H4 (cell line): Measurements from ENCODE around the gene F12. TPM values are rescaled to one million over a fixed set of nuclear protein-coding genes. Genes with fewer than 3 reads are reported as not detected.

ENCODE experiments used
- DNase-seq: peaks from one replicate; pipeline ENCODE4 v3.0.0-alpha.2; 2015; ENCODE audit warnings: low spot score
- total RNA-seq: library from RNA; depleted of rRNA; stranded (reverse); fragments of >200 nt; shearing (Covaris generic); gene quantifications from 2 replicates; pipeline ENCODE4 v1.2.3, GENCODE V29; 2014; rRNA removed

Gene F12
- 5.8 and 7.3 TPM in 2 replicates for total RNA-seq

DNA sequence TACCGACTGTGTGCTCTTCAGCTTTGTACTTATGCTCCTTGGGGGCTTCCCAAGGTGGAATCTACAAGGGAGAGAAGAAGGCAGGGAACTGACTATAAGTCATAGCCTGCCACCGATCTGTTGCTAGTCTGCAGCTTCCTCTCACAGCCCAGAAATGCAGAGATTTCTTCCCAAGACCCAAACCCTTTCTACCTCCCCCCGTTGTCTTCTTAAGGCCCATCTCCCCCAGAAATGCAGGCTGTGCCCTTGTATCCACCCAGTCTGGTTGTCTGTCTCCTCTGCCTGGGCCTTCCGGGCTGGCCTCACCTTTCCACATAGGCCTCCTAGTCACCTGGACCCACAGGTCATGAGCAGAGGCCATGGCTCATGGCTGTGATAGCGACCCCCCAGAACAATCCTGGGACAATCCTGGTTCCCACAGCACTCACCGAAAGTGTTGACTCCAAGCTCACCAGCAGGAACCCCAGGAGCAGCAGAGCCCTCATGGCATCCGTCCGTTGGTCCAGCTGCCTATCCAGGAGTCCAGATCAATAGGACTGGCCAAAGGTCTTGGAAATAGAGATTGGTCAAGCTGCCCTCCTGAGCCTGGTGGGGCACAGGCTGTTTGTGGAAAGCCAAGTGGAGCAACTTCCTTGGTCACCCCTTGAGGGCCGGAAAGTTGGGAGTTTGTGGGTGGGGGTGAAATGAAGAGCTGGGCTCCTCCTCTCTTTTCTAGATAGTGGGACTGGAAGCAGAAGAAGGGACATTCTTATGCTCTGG, at the start of gene F12:
F12 (minus strand) TSS at position 522 of the 759 bp plus-strand sequence; CDS start at position 485, 37 bp downstream.
- DNase-seq = no peak

DNA sequence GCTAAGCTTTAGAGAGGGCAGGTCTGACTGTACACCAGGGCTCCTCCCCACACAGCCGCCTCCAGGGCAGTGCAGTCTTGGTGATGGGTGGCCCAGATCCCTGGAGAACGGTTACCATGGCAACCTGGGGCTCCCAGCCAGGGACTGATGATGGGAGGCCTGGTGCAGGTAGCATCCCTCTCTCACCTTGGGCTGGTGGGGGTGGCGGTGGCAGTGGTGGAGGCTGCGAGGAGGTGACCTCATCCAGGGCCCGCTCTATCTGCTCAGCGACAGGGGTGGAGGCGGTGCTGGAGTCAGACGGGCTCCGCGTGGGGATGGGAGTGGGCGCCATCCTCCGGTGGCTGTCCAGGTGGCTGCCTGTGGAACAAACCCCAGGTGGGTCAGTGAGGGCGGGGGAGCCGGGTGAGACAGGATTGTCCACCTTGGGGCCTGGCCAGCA, 49.6 kb upstream of the F12 start:
- DNase-seq = no peak

DNA sequence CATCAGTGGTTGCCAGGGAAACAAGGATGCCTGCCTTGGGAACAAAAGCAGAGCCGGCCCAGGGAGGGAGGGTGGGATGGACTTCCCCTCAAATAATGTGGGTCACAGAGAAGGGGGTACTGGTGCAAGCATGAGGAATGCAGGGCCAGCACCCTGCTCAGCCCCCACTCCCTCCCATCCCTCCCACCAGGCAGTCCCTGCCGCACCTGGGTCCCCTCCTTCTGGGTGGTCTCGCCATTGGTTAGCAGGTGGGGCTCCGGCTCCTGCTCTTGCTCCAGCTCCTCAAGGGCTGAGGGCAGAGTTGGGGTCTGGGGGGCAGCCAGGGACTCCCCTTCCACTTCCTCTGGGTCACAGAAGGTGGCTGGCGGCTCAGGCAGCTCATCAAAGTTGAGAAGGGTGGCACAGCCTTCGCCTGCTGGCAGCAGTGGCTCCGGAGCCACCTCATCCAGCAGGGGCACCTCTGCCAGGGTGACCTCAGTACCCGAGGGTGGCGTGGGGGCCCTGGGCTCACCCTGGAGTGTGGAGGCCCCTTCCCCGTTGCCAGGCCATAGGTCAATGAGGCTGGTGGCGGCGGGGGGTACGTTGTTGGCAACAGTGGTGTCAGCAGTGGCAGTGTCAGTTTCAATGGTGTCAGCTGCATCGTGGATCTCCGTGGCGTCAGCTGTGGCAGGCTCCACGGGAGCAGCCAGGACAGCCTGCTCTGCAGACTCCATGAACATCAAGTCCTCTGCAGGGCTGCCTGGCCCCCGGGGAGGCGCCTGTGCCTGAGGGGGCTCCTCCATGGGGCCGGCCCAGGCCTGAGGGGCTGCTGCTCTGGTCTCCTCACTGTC, 48.7 kb upstream of the F12 start:
- no peak for DNase-seq

DNA sequence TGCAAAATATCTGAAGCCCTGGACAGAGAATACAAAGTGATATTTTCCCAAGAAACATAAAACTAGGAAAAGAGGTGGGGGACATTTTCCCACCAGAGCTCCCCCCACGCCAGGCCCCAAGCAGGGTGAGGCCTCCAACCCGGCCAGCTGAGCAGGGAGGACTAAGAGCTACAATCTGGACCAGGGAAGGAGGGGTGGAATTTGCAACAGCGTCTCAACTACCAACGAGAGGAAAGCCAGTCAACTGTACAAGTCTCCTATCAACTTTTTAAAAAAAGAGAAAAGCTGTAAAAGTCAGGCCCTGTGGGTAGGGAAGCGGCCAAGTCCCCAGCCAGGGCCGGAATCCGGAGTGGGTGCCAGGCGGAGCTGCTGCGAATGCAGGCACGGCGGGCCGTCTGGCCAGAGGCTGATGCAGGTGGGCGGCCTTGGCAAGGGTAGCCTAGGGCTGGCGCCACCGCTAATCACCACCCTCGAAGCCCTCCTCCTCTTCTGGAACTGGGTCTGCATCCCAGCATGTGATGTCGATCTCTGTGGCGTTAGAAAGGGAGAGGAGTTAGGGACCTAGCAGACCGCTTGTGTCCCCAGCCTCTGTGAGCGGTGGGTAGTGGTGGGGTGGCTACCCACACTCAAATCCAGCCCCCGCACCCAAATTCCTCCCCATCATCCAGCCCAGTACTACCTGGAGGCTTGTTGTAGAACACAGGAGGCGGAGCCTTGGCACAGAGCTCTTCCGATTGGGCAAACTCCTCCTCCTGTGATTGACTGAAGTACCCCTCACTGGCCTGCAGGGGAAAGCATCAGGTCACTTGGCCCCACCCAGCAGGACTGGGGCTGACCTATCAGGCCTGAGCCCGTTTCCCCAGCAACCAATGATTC, 47.9 kb upstream of the F12 start:
- DNase-seq = peak; percentile 99

DNA sequence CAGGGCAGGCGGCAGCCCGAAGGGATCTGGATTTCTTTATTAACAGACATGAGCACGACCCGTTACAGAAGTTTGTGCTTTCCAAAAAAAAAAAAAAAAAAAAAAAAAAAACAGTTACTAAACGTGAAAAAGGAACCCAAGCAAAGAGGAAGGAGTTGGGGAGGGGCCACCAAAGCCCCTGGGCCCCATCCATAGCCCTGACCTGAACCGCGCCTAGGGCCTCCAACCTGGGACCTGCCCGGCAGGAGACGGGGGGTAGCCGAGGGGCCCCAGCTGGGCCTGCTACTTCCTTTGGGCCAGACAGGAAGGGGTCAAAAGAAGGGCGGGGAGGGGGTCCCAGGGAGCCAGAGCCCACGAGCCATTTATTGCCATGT, 47.2 kb upstream of the F12 start:
- DNase-seq = no peak

DNA sequence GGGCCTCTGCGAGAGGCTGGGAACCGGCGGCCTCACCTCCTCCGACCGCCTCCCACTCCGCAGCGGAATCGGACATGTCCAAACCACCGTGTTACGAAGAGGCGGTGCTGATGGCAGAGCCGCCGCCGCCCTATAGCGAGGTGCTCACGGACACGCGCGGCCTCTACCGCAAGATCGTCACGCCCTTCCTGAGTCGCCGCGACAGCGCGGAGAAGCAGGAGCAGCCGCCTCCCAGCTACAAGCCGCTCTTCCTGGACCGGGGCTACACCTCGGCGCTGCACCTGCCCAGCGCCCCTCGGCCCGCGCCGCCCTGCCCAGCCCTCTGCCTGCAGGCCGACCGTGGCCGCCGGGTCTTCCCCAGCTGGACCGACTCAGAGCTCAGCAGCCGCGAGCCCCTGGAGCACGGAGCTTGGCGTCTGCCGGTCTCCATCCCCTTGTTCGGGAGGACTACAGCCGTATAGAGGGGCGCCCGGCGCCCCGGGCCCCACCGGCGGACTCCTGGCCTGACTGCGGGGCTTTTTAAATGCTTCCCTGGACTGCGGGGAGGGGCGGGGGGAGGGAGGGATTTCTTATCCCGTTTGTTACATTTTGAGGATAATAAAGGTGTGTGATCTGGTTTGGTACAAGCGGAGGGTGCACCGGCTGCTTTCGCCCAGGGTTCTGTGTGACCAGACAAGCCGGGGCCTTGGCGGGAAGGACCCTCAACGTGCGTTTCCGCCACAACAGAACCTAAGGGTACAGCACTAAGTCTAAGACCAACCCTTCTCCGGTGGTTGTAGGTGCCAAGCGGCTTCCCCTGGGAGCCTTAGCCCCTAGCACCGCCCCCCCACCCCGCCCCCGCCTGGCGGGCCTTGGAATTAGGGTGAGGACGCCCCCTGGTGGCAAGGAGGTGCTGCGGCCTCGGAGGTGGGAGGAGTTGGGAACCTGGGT, 46.6 kb upstream of the F12 start:
- peak; percentile 86 for DNase-seq

DNA sequence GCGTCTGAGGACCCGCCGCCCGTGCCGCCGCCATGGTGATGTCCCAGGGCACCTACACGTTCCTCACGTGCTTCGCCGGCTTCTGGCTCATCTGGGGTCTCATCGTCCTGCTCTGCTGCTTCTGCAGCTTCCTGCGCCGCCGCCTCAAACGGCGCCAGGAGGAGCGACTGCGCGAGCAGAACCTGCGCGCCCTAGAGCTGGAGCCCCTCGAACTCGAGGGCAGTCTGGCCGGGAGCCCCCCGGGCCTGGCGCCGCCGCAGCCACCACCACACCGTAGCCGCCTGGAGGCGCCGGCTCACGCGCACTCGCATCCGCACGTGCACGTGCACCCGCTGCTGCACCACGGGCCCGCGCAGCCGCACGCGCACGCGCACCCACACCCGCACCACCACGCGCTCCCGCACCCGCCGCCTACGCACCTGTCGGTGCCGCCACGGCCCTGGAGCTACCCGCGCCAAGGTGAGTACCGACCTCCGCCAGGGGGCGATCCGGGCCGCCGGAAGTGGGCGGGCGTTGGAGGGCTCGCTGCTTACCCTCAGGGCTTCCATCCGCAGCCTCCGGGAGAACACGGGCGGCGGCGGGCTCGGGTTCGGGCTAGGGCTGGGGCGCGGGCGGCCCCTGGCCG, 45.8 kb upstream of the F12 start:
- no peak for DNase-seq

DNA sequence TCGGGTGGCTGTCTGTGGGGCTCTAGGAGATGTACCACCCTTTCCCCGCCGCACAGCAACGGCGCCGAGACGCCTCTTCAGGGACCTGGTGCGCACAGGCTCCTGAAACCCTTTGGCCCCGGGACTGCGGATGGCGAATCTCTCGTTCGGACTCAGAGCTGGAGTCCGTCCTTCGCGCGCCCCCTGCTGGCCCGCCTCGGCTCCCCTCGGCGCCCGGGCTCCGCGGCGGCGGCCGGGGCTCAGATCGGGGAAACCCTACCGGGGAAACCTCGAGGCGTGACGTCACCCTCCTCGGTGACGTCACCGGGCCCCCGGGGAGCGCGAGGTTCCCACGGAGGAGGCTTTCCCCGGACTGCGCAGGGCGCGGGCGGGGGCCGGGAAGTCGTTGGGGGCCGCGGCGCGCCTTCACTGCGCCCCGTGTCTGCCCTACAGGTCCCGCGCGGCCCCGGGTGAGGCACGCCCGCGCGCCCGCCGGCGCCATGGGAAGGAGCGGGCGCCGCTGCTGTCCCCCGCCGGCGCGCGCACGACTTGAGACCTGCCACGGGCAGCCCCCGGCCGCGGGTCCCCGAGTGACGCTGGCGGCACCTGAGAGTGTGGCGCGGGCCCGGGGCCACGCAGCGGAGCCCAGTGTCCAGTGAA, 45.2 kb upstream of the F12 start:
- peak; percentile 82 for DNase-seq

DNA sequence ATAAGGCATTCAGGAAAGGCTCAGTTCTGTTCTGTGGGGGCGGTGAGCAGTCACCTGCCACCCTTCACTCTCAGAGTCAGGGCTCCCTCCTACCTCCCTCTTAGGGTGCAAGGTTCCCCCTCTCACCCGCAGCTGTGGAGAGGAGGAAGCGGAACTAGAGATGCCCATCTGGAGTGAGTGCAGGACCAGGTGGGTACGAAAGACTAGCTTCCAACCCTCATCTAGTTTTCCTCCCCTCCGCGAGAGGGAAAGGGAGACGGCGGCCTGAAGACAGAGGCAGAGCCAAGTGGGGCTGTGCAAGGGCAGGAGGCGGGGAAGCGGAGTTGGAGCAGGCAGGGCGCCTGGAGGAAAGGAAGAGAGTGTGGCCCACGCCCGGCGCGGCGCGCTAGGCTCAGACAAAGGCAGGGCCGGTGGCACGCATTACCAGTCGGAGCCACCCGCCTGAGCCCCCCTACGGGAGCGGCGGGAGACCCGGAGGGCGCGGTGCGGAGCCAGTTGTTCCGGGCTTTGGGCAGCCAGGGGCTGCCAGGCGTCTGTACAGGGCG, 44.6 kb upstream of the F12 start:
- no peak for DNase-seq

DNA sequence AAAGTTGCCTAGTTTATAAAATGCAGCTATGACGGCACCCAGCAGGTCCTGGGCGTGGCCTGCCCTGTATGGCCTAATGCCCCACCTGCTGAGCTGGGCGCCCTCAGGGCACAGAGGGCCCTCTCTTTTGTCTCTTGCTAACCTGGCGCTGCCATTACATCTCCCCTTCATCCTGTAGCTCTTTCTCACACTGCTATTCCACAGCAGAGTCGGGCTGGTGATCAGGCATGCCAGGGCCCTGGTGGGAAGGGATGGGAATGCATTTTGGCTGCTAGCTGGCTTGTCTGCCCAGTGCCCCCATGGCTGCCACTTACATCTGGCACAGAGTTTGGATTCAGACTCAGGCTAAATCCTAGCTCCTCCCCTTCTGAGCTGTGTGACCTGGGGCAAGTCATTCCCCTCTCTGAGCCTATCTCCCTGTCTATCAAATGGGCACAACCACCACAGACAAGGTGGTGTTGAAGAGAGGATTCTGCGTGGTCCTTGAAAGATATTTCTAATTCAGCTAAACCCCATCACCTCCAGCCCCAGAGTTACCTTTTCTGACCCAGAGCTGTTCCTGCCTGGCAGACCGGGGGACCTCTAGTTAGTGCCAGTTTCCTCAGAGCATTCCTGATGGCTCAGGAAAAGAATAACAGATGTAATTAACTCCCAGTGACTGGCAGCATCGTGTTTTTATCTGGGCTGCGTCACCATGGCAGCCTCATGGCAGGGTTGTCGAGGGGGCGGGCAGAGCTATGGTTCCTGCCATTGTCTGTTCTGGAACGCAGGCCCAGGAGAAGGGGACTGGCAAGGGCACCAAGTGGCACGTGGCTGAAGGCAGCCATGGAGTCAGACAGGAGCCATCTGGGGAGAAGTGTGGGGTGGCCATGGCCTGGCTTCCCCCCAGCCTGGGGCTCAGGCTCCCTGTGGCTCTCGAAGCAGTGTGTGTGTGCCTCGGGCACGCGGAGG, 43.6 kb upstream of the F12 start:
- no peak for DNase-seq

DNA sequence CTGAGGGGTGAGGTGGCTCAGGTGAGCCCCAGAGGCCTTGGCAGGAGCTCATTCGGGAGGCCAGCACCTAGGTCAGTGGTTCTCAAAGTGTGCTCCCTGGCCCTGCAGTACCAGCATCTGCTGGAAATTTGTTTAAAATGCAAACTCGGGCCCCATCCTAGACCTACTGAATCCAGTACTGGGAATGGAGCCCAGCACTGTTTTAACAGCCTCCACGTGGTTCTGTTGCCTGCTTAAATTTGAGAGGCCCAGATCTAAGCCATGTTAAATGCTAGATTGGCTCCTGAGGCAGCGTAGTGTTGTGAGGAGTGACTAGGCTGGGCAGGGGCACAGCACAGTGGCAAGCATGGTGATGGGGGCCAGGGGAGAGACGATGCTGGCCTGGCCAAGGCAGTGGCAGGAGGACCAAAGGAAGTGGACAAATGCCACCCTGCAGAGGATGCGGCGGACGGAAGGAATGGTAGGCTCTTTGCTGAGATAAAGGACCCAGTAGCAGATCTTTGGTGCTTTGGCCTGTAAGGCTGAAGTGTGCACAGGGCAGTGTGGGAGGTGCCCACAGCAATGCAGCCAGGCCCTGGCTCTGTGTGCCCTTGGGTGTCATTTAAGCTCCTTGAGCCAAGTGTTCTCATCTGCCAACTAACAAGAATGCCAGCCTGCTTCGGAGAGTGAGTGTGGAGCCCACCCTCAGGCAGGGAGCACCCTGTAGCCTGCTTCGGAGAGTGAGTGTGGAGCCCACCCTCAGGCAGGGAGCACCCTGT, 41.5 kb upstream of the F12 start:
- DNase-seq = no peak

DNA sequence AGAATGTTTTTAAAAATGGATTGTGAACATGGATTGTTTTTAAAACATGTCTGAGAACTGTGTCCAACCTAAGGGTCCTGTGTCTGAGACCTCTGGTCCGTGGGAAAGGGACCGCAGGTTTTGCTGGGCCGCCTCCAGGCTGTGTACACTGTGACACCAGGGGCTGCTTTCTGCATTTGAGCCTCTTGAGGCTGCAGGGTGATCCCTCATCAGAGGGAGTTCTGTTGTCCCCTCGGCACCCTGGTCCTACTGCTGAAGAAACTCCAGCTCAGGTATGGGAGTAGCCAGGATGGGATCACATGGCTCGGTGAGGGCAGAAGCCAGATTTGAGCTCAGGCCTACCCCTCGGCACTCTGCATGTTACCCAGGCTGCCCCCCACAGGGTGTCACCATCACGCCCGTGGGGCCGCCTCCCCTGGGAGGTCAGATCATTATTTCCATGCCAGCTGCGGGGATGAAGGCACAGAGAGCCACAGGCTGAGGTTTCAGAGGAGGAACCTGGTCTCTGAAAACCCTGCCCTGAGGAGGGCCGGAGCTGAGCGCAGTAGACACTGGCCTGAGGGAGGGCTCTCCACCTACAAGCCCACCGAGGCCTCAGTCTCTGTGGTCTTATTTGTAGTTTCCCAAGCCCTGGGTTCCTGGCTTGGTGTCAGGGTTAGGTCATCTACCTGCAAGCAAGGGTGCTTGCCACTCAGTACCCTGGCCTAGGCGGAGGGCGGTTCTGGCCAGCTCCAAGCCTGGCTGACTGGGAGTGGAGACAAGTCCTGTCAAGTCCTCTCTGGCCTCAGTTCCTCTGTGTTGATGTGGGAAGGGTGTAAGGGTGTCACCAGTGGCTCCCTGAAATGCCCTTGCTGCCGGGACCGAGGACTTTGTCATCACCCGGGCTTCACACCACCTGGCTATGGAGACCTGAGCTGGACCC, 40.0 kb upstream of the F12 start:
- DNase-seq = no peak

DNA sequence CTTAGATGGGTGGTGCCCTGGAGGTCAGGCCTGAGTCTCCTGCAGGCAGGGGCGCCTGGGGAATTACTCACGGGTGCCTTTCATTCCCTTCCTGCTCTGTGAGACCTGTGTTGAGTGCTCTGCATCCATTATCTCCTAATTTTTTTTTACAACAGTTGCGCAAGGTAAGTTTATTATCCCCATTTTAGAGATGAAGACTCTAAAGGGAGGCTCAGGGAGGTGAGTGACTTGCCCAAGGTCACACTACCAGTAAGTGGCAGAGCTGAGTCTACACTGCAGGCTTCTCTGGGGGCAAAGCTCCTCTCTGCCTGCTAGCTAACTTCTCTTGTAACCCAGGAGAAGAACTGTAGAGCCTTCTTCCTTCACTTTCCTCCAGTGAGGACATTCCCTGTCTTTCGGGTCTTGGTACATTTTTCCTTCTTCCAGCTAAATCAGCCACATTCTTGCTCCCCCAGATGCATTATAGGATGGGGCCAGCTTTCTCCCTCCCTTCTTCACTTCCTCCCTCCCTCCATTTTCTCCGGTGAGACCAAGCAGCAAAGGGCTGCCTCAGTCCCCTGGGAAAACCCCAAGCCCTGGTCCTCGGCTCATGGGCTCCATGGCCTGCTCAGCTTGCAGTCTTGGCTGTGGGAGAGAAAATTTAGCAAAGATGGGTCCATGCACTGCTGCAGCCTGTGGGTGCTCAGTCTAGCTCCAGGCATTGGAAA, 39.0 kb upstream of the F12 start:
- no peak for DNase-seq

DNA sequence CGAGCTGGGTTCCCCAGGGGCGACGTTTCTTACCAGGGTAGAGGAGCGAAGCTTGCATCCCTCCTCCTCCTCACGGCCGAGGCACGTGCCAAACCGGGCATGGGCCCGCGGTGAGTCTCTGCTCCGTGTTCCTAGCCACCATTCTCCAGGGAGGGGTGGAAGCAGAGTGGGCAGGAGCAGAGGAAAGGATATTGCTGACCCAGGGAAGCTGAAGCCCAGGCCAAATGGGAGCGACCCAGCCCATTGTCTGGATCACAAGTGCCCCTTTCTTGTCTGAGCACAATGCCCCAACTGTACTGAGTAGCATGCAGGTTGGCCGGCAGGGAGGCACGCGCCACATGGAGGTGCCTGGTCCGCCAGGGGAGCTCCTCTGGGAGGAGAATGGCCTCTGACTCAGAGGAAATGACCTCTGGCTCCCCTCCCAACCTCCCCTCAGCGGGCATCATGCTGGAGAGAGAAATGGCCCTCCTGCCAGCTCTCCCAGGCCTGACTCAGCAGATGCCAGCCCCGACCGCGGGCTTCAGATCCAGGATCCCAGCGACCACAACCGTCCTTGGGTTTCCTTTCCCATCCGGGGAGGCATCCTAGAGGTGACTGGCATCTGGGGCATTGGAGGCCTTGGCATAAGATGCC, 38.4 kb upstream of the F12 start:
- peak; percentile 99 for DNase-seq

DNA sequence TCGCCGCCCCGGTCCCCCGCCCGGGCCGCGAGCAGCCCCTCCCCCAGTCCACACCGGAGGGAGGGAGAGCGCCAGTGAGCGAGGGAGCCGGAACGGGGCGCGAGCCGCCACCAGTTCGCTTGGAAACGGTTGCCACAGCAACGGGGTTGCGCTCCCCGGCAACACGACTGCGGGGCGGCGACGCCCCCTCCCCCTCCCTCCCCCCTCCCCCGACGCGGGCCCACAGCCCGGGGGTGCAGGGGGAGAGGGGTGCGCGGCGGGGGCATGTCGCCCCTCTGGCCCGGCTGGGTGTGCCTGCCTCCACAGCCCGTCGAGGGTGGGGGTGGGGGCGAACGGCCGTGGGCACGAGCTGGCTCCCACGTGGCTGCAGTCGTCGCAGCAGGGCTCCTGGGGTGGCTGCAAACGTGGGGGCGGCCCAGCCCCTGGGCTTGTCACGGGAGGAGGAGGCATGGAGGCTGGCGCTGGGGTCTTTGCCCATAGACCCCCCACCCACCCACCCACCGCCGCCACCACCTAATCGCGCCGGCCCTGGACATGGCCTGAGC, 37.8 kb upstream of the F12 start:
- peak; percentile 86 for DNase-seq
